ENCODE measurements around the gene ZNF446. TPM values are rescaled to one million over a fixed set of nuclear protein-coding genes. Genes with fewer than 3 reads are reported as not detected.

Gene ZNF446
- total and polyA plus RNA-seq, 9 of the 15 experiments (the other 6 are each of a cell fraction or from before 2014, with no cell fraction given) = 0.07 to 4.8 (median 1.2) TPM

DNA sequence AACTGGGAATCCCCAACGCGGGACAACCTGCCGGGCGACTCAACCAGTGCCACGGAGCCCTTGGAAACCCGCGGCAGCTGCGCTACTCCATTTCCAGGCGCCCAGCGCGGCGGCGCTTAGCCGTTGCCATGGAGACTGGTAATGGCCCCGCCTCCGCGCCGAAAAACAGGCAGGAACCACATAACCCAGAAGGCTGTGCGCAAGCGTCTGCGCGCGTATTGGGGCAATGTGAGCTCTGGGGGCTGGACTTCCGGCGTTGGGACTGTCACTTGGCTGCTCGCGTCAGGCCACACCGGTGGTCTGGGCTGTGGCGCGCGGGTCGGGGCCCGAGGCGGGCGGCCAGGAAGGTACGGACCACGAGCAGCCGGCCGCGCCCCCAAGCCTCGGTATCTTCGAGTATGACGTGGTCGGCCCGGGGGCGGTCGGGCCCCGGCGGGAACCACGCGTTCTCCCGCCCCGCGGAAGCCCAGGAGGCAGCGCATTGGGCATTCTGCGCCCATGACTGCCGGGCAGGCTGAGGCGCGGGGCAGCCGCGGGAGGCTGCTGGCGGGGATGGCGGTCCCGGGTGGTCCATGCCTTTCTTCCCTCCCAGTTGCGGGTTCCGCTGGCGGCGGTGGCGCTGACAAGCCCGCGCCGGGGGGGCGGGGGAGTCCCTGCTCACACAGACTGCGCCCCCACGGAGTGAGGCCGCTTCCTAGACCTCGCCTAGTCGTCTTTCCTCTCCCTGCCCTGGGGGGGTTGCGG lies 24.6 kb upstream of the ZNF446 start, which contains the start of gene ZNF324B (continued):
- no peak for TF ChIP-seq NFE2 (IDR thresholded peaks at IDR 0.05; ENCODE audit: low read depth)
- TF ChIP-seq NR2C2 (CRISPR knock-in tag; IDR thresholded peaks at IDR 0.05) = no peak
- TF ChIP-seq NR2C2 (tag; IDR thresholded peaks at IDR 0.05) = peak; percentile 13; the same call in 1 of the 2 replicates
- TF ChIP-seq, protein P1, sequence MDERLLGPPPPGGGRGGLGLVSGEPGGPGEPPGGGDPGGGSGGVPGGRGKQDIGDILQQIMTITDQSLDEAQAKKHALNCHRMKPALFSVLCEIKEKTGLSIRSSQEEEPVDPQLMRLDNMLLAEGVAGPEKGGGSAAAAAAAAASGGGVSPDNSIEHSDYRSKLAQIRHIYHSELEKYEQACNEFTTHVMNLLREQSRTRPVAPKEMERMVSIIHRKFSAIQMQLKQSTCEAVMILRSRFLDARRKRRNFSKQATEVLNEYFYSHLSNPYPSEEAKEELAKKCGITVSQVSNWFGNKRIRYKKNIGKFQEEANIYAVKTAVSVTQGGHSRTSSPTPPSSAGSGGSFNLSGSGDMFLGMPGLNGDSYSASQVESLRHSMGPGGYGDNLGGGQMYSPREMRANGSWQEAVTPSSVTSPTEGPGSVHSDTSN (CRISPR knock-in tag; IDR thresholded peaks at IDR 0.05; ENCODE audit: low read depth) = no peak
- TF ChIP-seq, protein P1 (tag; conservative IDR thresholded peaks at IDR 0.05; ENCODE audit: low read depth) = peak; percentile 50
- 0 out of 2 replicates have a peak, but pooled peaks have one; percentile 59 for TF ChIP-seq NR3C1 (CRISPR knock-in tag; IDR thresholded peaks at IDR 0.05)
- no peak; the same call in 1 of the 2 replicates for TF ChIP-seq STAT5A (IDR thresholded peaks at IDR 0.05; ENCODE audit: borderline replicate concordance, low read length)
- no peak for TF ChIP-seq POLR3A (IDR thresholded peaks at IDR 0.05; ENCODE audit: borderline replicate concordance, extremely low read depth, insufficient read depth, insufficient read length)
- TF ChIP-seq, protein P2, sequence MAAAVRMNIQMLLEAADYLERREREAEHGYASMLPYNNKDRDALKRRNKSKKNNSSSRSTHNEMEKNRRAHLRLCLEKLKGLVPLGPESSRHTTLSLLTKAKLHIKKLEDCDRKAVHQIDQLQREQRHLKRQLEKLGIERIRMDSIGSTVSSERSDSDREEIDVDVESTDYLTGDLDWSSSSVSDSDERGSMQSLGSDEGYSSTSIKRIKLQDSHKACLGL (CRISPR knock-in tag; IDR thresholded peaks at IDR 0.05; ENCODE audit: borderline replicate concordance, poor library complexity, severe bottlenecking) = peak; percentile 52
- peak; percentile 79 for TF ChIP-seq SUPT5H (IDR thresholded peaks at IDR 0.05)
- no peak for TF ChIP-seq KDM1A (IDR thresholded peaks at IDR 0.05)
- TF ChIP-seq SIX5 (IDR thresholded peaks at IDR 0.05; ENCODE audit: borderline replicate concordance in 1 of 2, insufficient read depth in 1 of 2, low read depth in 1 of 2, low read length in 2 of 2) = peak; percentile 83 to 87
- TF ChIP-seq U2AF1 (optimal IDR thresholded peaks at IDR 0.05; ENCODE audit: low read depth, low read length) = peak; percentile 82
- peak; percentile 93 for TF ChIP-seq ZNF143 (CRISPR knock-in tag; IDR thresholded peaks at IDR 0.05)
- TF ChIP-seq, protein P3, sequence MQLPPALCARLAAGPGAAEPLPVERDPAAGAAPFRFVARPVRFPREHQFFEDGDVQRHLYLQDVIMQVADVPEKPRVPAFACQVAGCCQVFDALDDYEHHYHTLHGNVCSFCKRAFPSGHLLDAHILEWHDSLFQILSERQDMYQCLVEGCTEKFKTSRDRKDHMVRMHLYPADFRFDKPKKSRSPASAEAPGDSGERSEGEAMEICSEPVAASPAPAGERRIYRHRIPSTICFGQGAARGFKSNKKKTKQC (CRISPR knock-in tag; IDR thresholded peaks at IDR 0.05) = peak; percentile 72; the same call in 1 of the 2 replicates
- TF ChIP-seq, protein P4, sequence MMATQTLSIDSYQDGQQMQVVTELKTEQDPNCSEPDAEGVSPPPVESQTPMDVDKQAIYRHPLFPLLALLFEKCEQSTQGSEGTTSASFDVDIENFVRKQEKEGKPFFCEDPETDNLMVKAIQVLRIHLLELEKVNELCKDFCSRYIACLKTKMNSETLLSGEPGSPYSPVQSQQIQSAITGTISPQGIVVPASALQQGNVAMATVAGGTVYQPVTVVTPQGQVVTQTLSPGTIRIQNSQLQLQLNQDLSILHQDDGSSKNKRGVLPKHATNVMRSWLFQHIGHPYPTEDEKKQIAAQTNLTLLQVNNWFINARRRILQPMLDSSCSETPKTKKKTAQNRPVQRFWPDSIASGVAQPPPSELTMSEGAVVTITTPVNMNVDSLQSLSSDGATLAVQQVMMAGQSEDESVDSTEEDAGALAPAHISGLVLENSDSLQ (IDR thresholded peaks at IDR 0.05) = peak; percentile 91
- TF ChIP-seq, protein P5, sequence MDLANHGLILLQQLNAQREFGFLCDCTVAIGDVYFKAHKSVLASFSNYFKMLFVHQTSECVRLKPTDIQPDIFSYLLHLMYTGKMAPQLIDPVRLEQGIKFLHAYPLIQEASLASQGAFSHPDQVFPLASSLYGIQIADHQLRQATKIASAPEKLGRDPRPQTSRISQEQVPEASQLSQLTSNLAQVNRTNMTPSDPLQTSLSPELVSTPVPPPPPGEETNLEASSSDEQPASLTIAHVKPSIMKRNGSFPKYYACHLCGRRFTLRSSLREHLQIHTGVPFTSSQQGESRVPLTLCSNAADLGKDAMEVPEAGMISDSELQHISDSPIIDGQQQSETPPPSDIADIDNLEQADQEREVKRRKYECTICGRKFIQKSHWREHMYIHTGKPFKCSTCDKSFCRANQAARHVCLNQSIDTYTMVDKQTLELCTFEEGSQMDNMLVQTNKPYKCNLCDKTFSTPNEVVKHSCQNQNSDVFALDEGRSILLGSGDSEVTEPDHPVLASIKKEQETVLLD (IDR thresholded peaks at IDR 0.05) = 0 out of 2 replicates have a peak, but pooled peaks have one; percentile 35
- TF ChIP-seq TRIM28 (IDR thresholded peaks at IDR 0.05) = no peak
- TF ChIP-seq POU5F1 (IDR thresholded peaks at IDR 0.05; ENCODE audit: borderline replicate concordance, low read depth, low read length, partially characterized antibody) = no peak
- peak in 1 of 2 experiments; percentile 95; a peak in 2 of 4 replicates for TF ChIP-seq HDAC1 (IDR thresholded peaks at IDR 0.05)
- TF ChIP-seq PCBP2 (IDR thresholded peaks at IDR 0.05; ENCODE audit: low read depth, low read length, poor library complexity, severe bottlenecking) = no peak
